Astrocyte of the cerebellum (primary cell): Measurements from ENCODE around the gene ITGB1.
"Not testable (repeated sequence)": the region's sequence is repeated elsewhere in the genome, so short reads cannot be mapped to it uniquely, and the experiment has no call there.

Experiments used
- DNase-seq: peaks from one replicate; pipeline ENCODE4 v3.0.0-alpha.2; 2011; ENCODE audit warnings: low read depth
- H3K4me3 ChIP-seq: 2 replicates; pipeline ENCODE4 v1.5.1; 2011; ENCODE audit warnings: mild to moderate bottlenecking, low read depth, low read length, moderate library complexity
- in situ Hi-C: cut with HindIII; loops from 2 replicates; pipeline ENCODE4 v1.10.0; 2017; ENCODE audit warnings: low sequenced_read_pairs
- TF ChIP-seq, protein P1 (sequence below): IDR thresholded peaks from 2 replicates; pipeline ENCODE4 v1.5.1; 2012; ENCODE audit warnings: low read length, low read depth, moderate library complexity, mild to moderate bottlenecking; ENCODE audit errors: missing control alignments

The ITGB1 gene

DNA sequence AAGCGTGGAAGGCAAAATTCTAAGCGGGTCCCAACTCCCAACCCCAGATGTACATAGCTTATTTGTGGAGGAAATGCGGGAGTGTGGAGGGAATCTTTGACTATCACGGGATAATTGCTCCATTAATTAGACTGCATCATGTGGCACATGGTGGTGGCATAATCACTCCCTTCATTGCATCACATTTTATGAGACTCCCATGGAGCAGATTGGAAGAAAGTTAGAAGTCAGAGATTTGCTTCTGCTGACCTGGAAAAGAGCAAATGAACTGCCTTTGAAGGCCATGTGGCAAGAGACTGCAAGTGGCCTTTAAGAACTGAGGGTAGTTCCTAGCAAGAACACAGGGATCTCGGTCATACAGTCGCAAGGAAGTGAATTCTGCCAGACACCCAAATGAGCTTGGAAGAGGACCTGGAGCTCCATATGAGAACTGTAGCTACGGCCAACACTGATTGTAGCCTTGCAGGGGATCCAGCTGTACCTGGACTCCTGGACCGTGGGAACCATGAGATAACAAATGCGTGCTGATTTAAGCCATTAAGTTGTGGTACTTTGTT lies 37.1 kb upstream of the ITGB1 start:
- H3K4me3 ChIP-seq = no peak overlapping the region
- no peak for DNase-seq
- TF ChIP-seq, protein P1, sequence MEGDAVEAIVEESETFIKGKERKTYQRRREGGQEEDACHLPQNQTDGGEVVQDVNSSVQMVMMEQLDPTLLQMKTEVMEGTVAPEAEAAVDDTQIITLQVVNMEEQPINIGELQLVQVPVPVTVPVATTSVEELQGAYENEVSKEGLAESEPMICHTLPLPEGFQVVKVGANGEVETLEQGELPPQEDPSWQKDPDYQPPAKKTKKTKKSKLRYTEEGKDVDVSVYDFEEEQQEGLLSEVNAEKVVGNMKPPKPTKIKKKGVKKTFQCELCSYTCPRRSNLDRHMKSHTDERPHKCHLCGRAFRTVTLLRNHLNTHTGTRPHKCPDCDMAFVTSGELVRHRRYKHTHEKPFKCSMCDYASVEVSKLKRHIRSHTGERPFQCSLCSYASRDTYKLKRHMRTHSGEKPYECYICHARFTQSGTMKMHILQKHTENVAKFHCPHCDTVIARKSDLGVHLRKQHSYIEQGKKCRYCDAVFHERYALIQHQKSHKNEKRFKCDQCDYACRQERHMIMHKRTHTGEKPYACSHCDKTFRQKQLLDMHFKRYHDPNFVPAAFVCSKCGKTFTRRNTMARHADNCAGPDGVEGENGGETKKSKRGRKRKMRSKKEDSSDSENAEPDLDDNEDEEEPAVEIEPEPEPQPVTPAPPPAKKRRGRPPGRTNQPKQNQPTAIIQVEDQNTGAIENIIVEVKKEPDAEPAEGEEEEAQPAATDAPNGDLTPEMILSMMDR = no peak
- in situ Hi-C loops = no loop called here

DNA sequence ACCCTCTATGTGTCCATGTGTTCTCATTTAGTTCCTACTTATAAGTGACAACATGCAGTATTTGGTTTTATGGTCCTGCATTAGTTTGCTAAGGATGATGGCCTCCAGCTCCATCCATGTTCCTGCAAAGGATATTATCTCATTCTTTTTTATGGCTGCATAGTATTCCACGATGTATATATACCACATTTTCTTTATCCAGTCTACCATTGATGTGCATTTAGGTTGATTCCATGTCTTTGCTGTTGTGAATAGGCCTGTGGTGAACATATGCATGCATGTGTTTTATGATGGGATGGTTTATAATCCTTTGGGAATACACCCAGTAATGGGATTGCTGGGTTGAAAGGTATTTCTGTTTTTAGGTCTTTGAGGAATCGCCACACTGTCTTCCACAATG lies 36.6 kb upstream of the ITGB1 start:
- H3K4me3 ChIP-seq, DNase-seq, in situ Hi-C loops: not testable (repeated sequence)

DNA sequence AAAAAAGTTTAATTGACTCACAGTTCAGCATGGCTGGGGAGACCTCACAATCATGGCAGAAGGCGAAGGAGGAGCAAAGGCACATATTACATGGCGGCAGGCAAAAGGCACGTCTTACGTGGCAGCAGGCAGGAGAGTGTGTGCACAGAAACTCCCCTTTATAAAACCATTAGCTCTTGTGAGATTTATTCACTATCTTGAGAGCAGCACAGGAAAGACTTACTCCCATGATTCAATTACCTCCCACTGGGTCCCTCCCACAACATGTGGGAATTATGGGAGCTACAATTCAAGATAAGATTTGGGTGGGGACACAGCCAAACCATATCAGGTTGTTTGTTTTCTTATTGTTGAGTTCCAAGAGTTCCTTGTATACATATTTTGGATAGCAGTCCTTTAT lies 34.3 kb upstream of the ITGB1 start:
- H3K4me3 ChIP-seq, DNase-seq, in situ Hi-C loops: not testable (repeated sequence)

DNA sequence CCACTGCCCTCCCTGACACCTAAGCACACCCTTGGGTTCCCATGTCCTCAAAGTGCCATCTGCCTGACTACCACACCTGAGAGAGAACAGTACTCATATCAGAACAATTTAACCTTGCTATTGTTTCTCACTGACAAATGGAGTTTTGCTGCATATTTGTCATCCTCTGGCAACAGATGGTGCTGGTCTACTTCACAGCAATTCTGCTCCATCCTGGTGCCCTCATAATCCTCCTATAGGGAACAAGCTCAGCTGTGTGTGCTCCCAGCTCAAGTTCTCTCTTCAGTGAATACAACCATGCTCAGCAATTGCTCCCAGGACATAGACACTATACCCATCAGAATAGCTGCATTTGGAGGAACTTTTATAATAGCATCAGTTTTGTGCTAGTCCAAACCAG lies 32.8 kb upstream of the ITGB1 start:
- DNase-seq = no peak
- TF ChIP-seq, protein P1 = no peak
- in situ Hi-C loops = no loop called here
- H3K4me3 ChIP-seq = no peak overlapping the region

DNA sequence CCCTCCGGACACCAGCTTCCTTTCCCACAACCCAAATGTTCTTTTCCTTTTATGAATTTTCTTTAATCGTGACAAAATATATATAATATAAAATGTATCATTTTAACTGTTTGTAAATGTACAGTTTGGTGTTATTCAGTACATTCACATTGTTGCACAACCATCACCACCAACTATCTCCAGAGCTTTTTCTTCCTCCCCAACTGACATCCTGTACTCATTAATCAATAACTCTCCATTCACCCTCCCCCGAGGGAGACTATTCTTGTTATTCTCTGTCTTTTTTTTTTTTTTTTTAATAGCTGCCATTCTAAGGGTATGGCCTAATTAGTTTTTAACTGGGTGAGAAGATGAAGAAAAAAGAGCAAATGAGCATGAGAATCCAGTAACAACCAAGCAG lies 30.6 kb upstream of the ITGB1 start:
- TF ChIP-seq, protein P1 = no peak
- in situ Hi-C loops = no loop called here
- DNase-seq = no peak
- H3K4me3 ChIP-seq = no peak overlapping the region

DNA sequence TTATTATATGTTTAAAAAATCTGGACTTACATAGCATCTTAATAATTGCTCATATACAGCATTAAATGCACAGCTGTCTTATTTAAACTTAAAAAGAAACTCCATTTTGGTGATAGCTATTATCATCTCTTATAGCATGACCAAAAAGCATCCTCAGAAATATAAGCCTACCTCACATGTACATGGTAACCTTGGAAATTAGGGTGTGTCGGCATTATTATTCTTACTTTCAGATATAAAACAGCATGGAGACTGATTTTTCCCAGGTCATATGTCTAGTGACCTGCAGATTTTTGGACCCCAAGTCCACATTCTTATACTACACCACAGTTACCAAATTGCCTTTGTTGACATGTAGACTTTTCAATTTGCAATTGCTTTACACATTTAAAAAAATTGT lies 29.1 kb upstream of the ITGB1 start:
- in situ Hi-C loops = no loop called here
- no peak for DNase-seq
- H3K4me3 ChIP-seq = no peak overlapping the region
- TF ChIP-seq, protein P1 = no peak

DNA sequence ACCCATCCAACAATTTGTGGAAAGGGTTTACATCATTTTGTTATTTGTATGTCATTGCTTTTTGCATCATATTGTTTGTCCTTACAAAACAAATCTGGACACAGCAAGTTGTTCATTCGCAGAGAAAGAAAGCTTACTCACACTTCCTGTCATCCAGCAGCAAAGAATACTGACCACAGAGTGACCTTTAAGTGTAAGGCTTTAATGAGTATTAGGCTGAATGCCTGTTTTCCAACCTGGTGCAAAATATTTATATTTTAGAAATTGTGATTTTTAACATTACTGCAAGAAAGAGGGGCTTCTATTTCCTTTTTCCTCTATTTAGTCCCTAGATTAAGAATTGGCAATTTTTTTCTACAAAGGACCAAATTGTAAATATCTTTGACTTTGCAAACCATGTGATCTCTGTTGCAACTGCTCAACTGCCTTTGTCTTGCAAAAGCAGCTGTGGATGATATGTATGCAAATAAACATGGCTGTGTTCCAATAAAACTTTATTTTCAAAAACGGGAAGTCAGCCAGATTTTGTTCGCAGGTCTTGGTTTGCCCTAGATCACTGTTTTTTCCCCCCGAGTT lies 27.8 kb upstream of the ITGB1 start:
- no peak overlapping the region for H3K4me3 ChIP-seq
- in situ Hi-C loops = no loop called here
- peak; percentile 65 for DNase-seq
- TF ChIP-seq, protein P1 = no peak

DNA sequence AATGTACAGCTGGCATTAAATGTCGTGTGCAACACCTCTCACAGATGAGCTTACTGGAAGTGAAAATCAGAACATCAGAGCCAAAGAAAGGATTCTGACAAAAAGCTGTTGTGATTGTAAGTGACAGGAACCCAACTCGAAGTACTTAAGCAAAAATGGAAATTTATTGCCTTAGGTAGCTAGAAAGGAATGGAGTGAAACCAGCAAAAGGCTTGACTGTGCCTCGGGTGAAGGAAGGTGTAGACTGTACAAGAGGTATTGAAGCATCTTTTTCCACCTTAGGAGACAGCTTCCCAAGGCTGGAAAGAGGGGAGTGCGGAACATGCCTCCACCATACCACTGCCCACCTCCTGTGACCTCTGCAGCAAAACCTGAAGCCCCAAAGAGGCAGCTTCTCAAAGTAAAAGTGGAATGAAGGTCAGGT lies 27.3 kb upstream of the ITGB1 start:
- in situ Hi-C loops = no loop called here
- TF ChIP-seq, protein P1 = no peak
- DNase-seq = no peak
- no peak overlapping the region for H3K4me3 ChIP-seq
